ENCODE results near the gene CNBD2. TPM values are rescaled to one million over a fixed set of nuclear protein-coding genes. Genes with fewer than 3 reads are reported as not detected.
"Not testable (repeated sequence)": the region's sequence is repeated elsewhere in the genome, so short reads cannot be mapped to it uniquely, and the experiment has no call there.

CNBD2 gene
- total and polyA plus RNA-seq, 9 donors: 0.15 to 5.5 (median 0.37) TPM

- Histone ChIP-seq H3K36me3 (ENCODE audit: control insufficient read depth, insufficient read depth, low read length) (no peaks in the 10 kb centered on the region), H3K4me1 (ENCODE audit: control insufficient read depth, insufficient read depth, low read length) (peaks cover 12% of the 10 kb centered on the region), H3K4me3 (ENCODE audit: low read length) (no peak overlapping the region), H3K27ac (ENCODE audit: low read length) (peak overlapping the region; percentile 55), H3K27me3 (ENCODE audit: control insufficient read depth, insufficient read depth, low read length) (no peaks in the 10 kb centered on the region), H3K9me3 (replicated peaks; ENCODE audit: control insufficient read depth, low read depth, low read length) (no peaks in the 10 kb centered on the region)
- WGBS (ENCODE audit: insufficient coverage): 17% methylated on average over 4 of the region's 11 CpGs
- peak; percentile 88 for DNase-seq
These were observed 48.9 kb downstream of the CNBD2 start for GRCh38 chr20:36017048-36017951.

GRCh38 chr20:36018208-36018988 is 50.0 kb downstream of the CNBD2 start:
- H3K4me1 ChIP-seq (ENCODE audit: control insufficient read depth, insufficient read depth, low read length): peaks cover 12% of the 10 kb centered on the region
- 75% methylated on average over 3 of the region's 7 CpGs for WGBS (ENCODE audit: insufficient coverage)
- no peak for DNase-seq
- H3K9me3 ChIP-seq (replicated peaks; ENCODE audit: control insufficient read depth, low read depth, low read length): no peaks in the 10 kb centered on the region
- H3K4me3 ChIP-seq (ENCODE audit: low read length): no peak overlapping the region
- no peaks in the 10 kb centered on the region for H3K27me3 ChIP-seq (ENCODE audit: control insufficient read depth, insufficient read depth, low read length)
- H3K36me3 ChIP-seq (ENCODE audit: control insufficient read depth, insufficient read depth, low read length): no peaks in the 10 kb centered on the region
- H3K27ac ChIP-seq (ENCODE audit: low read length): no peak overlapping the region

GRCh38 chr20:36026131-36026530 is 57.7 kb downstream of the CNBD2 start:
- H3K4me3 ChIP-seq (ENCODE audit: low read length); H3K27me3 ChIP-seq (ENCODE audit: control insufficient read depth, insufficient read depth, low read length); DNase-seq; H3K36me3 ChIP-seq (ENCODE audit: control insufficient read depth, insufficient read depth, low read length); H3K9me3 ChIP-seq (replicated peaks; ENCODE audit: control insufficient read depth, low read depth, low read length); H3K27ac ChIP-seq (ENCODE audit: low read length): not testable (repeated sequence)
- 92% methylated on average over 4 of the region's 7 CpGs for WGBS (ENCODE audit: insufficient coverage)
- H3K4me1 ChIP-seq (ENCODE audit: control insufficient read depth, insufficient read depth, low read length): peaks cover 18% of the 10 kb centered on the region

DNA sequence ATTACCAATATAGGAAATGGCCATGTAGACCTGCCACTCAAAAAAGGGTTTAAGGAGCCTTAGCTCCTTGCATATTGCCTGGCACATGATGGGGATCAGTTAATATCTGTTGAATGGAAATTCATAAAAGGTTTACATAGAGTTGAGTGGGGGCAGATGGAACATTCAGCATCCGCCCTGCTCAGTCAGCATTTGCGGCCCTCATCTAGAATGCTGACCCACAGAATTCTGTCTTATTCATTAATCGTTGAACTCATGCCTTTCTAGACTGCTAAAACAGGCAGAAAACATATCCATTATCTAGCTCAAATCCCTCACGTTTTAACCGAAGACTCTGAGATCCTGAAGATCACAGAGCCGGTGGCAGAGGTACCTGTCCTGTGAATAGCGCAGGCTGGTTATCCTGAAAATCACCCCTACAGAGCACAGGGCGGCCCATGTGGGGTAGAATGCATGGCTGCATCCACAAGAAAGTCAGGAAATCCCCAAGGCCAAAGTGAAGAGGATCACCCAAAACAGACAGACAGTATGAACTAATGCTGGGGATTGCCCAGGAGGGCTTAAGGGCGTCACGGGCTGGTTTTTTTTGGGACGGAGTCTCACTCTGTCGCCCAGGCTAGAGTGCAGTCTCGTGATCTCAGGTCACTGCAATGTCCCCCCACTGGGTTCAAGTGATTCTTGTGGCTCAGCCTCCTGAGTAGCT is 59.9 kb downstream of the CNBD2 start:
- WGBS (ENCODE audit: insufficient coverage): 94% methylated on average over 10 of the region's 13 CpGs
- H3K4me3 ChIP-seq (ENCODE audit: low read length): no peak overlapping the region
- no peaks in the 10 kb centered on the region for H3K9me3 ChIP-seq (replicated peaks; ENCODE audit: control insufficient read depth, low read depth, low read length)
- H3K4me1 ChIP-seq (ENCODE audit: control insufficient read depth, insufficient read depth, low read length): peaks cover 23% of the 10 kb centered on the region
- no peaks in the 10 kb centered on the region for H3K27me3 ChIP-seq (ENCODE audit: control insufficient read depth, insufficient read depth, low read length)
- H3K27ac ChIP-seq (ENCODE audit: low read length): no peak overlapping the region
- DNase-seq: no peak
- no peaks in the 10 kb centered on the region for H3K36me3 ChIP-seq (ENCODE audit: control insufficient read depth, insufficient read depth, low read length)

- peaks cover 23% of the 10 kb centered on the region for H3K4me1 ChIP-seq (ENCODE audit: control insufficient read depth, insufficient read depth, low read length)
- no peaks in the 10 kb centered on the region for H3K27me3 ChIP-seq (ENCODE audit: control insufficient read depth, insufficient read depth, low read length)
- H3K9me3 ChIP-seq (replicated peaks; ENCODE audit: control insufficient read depth, low read depth, low read length): no peaks in the 10 kb centered on the region
- no peak overlapping the region for H3K4me3 ChIP-seq (ENCODE audit: low read length)
- H3K27ac ChIP-seq (ENCODE audit: low read length): no peak overlapping the region
- no peaks in the 10 kb centered on the region for H3K36me3 ChIP-seq (ENCODE audit: control insufficient read depth, insufficient read depth, low read length)
- peak; percentile 91 for DNase-seq
- 25% methylated on average over 5 of the region's 8 CpGs for WGBS (ENCODE audit: insufficient coverage)
These were observed 61.8 kb downstream of the CNBD2 start for GRCh38 chr20:36030149-36030548.

- no peaks in the 10 kb centered on the region for H3K36me3 ChIP-seq (ENCODE audit: control insufficient read depth, insufficient read depth, low read length)
- no peaks in the 10 kb centered on the region for H3K9me3 ChIP-seq (replicated peaks; ENCODE audit: control insufficient read depth, low read depth, low read length)
- no peak for DNase-seq
- 100% methylated on average over 1 of the region's 3 CpGs for WGBS (ENCODE audit: insufficient coverage)
- H3K4me3 ChIP-seq (ENCODE audit: low read length): no peak overlapping the region
- peaks cover 23% of the 10 kb centered on the region for H3K4me1 ChIP-seq (ENCODE audit: control insufficient read depth, insufficient read depth, low read length)
- no peak overlapping the region for H3K27ac ChIP-seq (ENCODE audit: low read length)
- no peaks in the 10 kb centered on the region for H3K27me3 ChIP-seq (ENCODE audit: control insufficient read depth, insufficient read depth, low read length)
These were observed 63.4 kb downstream of the CNBD2 start for GRCh38 chr20:36031806-36032205.

DNA sequence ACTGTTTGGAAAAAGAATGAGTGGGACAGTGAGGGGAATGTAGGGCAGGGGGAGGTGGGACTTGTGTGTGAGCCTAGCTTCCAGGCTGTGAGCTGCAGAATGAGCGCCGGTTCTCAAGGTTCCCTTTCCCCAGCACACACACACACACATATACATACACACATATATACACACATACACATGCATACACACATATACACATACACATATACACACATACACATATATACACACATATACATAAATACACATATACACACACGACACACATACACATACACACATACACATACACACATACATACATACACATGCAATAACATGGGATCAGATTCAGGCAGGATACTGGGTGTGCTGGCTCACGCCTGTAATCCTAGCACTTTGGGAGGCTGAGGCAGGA is 66.5 kb downstream of the CNBD2 start:
- Histone ChIP-seq H3K4me3 (ENCODE audit: low read length) (no peak overlapping the region), H3K27me3 (ENCODE audit: control insufficient read depth, insufficient read depth, low read length) (no peaks in the 10 kb centered on the region), H3K27ac (ENCODE audit: low read length) (no peak overlapping the region), H3K9me3 (replicated peaks; ENCODE audit: control insufficient read depth, low read depth, low read length) (no peaks in the 10 kb centered on the region), H3K4me1 (ENCODE audit: control insufficient read depth, insufficient read depth, low read length) (peaks cover 17% of the 10 kb centered on the region), H3K36me3 (ENCODE audit: control insufficient read depth, insufficient read depth, low read length) (no peaks in the 10 kb centered on the region)
- WGBS (ENCODE audit: insufficient coverage): 90% methylated on average over 2 of the region's 4 CpGs
- DNase-seq: no peak

GRCh38 chr20:36035745-36036144 is 67.4 kb downstream of the CNBD2 start:
- Histone ChIP-seq H3K27me3 (ENCODE audit: control insufficient read depth, insufficient read depth, low read length) (no peaks in the 10 kb centered on the region), H3K27ac (ENCODE audit: low read length) (no peak overlapping the region), H3K9me3 (replicated peaks; ENCODE audit: control insufficient read depth, low read depth, low read length) (no peaks in the 10 kb centered on the region), H3K36me3 (ENCODE audit: control insufficient read depth, insufficient read depth, low read length) (no peaks in the 10 kb centered on the region), H3K4me3 (ENCODE audit: low read length) (no peak overlapping the region), H3K4me1 (ENCODE audit: control insufficient read depth, insufficient read depth, low read length) (peaks cover 9% of the 10 kb centered on the region)
- WGBS (ENCODE audit: insufficient coverage): 40% methylated on average over 1 of the region's 2 CpGs
- DNase-seq: no peak

DNA sequence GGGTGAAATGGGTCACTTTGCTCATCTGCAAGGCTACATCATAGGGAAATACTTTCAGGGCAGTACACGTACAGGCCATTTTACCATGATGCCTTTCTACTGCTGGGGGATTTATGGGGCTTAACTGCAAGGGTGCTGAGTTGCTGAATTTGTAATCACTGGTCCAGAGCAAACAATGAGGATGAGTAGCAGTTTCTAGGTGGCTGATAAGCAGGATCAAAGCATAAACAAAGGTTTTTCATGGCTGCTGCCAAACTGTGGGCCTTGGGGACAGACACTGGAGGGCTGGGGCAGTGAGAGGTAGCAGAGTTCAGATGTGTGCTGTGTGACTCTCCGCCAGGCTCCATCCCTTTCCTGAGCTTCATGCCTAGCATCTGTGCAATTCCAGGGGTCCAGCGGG is 68.3 kb downstream of the CNBD2 start:
- peaks cover 5% of the 10 kb centered on the region for H3K36me3 ChIP-seq (ENCODE audit: control insufficient read depth, insufficient read depth, low read length)
- H3K9me3 ChIP-seq (replicated peaks; ENCODE audit: control insufficient read depth, low read depth, low read length): no peaks in the 10 kb centered on the region
- 80% methylated on average over 1 of the region's 3 CpGs for WGBS (ENCODE audit: insufficient coverage)
- H3K27me3 ChIP-seq (ENCODE audit: control insufficient read depth, insufficient read depth, low read length): no peaks in the 10 kb centered on the region
- H3K4me1 ChIP-seq (ENCODE audit: control insufficient read depth, insufficient read depth, low read length): no peaks in the 10 kb centered on the region
- DNase-seq: no peak
- no peak overlapping the region for H3K27ac ChIP-seq (ENCODE audit: low read length)
- no peak overlapping the region for H3K4me3 ChIP-seq (ENCODE audit: low read length)

- H3K27me3 ChIP-seq (ENCODE audit: control insufficient read depth, insufficient read depth, low read length): no peaks in the 10 kb centered on the region
- no peak overlapping the region for H3K4me3 ChIP-seq (ENCODE audit: low read length)
- H3K4me1 ChIP-seq (ENCODE audit: control insufficient read depth, insufficient read depth, low read length): no peaks in the 10 kb centered on the region
- no peak overlapping the region for H3K27ac ChIP-seq (ENCODE audit: low read length)
- DNase-seq: no peak
- no CpG with 5 or more reads among the region's 5 CpGs for WGBS (ENCODE audit: insufficient coverage)
- H3K9me3 ChIP-seq (replicated peaks; ENCODE audit: control insufficient read depth, low read depth, low read length): no peaks in the 10 kb centered on the region
- peaks cover 21% of the 10 kb centered on the region for H3K36me3 ChIP-seq (ENCODE audit: control insufficient read depth, insufficient read depth, low read length)
These were observed 72.2 kb downstream of the CNBD2 start for GRCh38 chr20:36040571-36040970.
